ENCODE data around the gene BAIAP2. TPM values are rescaled to one million over a fixed set of nuclear protein-coding genes. Genes with fewer than 3 reads are reported as not detected.

Gene BAIAP2
- total and polyA plus RNA-seq, 12 donors: 3.1 to 33.4 (median 14.6) TPM

DNA sequence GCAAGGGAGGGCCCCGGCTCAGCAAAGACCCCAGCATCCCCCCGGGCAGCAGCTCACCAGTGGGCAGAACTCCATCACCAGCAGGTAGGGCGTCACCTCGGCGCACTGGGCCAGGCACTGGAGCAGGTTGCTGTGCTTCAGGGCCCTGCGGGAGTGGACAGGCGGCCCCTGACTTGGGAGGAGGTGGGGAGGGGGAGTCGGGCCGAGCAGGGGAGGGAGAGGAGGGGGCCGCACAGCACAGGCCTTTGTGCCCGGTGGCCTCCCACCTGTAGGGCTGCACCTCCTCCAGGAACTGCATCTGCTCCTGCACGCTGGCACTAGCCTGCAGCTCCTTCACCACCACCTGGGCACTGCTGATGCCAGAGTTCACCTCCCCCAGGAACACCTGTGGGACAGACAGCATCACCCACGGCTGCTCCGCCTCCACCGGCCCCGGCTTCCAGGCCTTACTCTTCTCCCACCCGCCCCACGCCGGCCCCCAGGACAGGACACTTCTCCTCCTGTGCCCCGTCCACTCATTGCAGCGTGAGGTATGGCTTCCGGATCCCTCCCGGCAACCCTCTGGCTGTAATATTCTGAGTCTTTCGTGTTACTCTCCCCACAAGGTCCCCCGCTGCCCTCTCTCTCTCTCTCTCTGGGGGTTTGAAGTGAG lies 92.7 kb downstream of the BAIAP2 start:
- TF ChIP-seq, protein P1, sequence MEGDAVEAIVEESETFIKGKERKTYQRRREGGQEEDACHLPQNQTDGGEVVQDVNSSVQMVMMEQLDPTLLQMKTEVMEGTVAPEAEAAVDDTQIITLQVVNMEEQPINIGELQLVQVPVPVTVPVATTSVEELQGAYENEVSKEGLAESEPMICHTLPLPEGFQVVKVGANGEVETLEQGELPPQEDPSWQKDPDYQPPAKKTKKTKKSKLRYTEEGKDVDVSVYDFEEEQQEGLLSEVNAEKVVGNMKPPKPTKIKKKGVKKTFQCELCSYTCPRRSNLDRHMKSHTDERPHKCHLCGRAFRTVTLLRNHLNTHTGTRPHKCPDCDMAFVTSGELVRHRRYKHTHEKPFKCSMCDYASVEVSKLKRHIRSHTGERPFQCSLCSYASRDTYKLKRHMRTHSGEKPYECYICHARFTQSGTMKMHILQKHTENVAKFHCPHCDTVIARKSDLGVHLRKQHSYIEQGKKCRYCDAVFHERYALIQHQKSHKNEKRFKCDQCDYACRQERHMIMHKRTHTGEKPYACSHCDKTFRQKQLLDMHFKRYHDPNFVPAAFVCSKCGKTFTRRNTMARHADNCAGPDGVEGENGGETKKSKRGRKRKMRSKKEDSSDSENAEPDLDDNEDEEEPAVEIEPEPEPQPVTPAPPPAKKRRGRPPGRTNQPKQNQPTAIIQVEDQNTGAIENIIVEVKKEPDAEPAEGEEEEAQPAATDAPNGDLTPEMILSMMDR (IDR thresholded peaks at IDR 0.05): no peak
- TF ChIP-seq POLR2A (IDR thresholded peaks at IDR 0.05): no peak
- Histone ChIP-seq H3K27ac (no peak overlapping the region), H3K4me3 (no peak overlapping the region), H3K4me1 (replicated peaks in 1 of 2) (no peaks in the 10 kb centered on the region), H3K27me3 (no peaks in the 10 kb centered on the region), H3K36me3 (replicated peaks in 1 of 2) (no peaks in the 10 kb centered on the region), H3K9me3 (replicated peaks in 1 of 3) (no peaks in the 10 kb centered on the region)
- WGBS, 4 donors: 78 to 90% (median 82%) methylated on average over 15 to 25 of the region's 25 CpGs
- intact Hi-C loops (cut with DNase I): no loop called here
- DNase-seq: no peak

DNA sequence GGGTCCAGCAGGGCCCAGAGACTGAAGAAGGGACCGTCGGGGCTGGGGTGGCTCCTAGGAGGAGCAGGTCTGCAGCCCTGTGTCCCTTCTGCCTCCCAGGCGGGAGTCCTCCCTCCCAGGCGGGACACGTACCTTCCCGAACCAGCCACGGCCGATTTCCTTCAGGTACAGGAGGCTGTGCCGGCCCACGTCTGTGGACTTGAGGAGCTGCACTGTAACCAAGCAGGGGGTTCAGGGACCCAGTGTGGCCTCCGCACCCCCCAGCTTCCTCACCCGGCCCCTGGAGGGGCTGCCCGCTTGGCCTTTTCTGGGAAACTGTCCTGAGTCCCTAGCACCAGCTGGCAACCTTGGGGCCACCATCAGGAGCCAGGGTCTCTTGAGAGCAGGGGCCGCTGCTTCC lies 93.4 kb downstream of the BAIAP2 start:
- H3K4me3 ChIP-seq: no peak overlapping the region
- H3K27me3 ChIP-seq: no peaks in the 10 kb centered on the region
- H3K27ac ChIP-seq: no peak overlapping the region
- 76 to 100% (median 86%) methylated on average over 2 to 14 of the region's 14 CpGs for WGBS, 4 donors
- H3K36me3 ChIP-seq (replicated peaks in 1 of 2): no peaks in the 10 kb centered on the region
- no peaks in the 10 kb centered on the region for H3K4me1 ChIP-seq (replicated peaks in 1 of 2)
- intact Hi-C loops (cut with DNase I): no loop called here
- no peaks in the 10 kb centered on the region for H3K9me3 ChIP-seq (replicated peaks in 1 of 3)
- no peak for TF ChIP-seq POLR2A (IDR thresholded peaks at IDR 0.05)
- TF ChIP-seq, protein P1 (IDR thresholded peaks at IDR 0.05): no peak
- no peak for DNase-seq

DNA sequence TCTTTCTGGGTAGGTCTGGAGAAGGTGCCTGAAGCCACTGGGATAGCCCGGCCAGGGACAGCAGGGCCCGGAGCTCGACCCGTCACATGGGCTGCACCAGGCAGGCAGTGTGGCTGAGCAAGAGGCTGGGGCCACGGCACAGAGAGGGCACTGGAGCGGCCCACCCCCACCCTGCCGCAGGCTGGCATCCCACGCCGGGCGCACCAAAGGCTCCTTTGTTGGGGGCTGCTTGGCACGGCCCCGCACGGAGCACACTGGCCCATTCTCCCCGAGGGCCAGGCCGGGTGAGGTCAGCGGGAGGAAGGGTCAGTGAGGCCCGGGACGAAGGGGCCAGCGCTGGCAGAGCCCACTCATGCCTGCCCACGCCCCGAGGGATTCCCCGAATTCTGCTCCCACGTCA lies 93.8 kb downstream of the BAIAP2 start:
- no peaks in the 10 kb centered on the region for H3K4me1 ChIP-seq (replicated peaks in 1 of 2)
- H3K9me3 ChIP-seq (replicated peaks in 1 of 3): no peaks in the 10 kb centered on the region
- TF ChIP-seq, protein P1 (IDR thresholded peaks at IDR 0.05): no peak
- no peak for TF ChIP-seq POLR2A (IDR thresholded peaks at IDR 0.05)
- H3K36me3 ChIP-seq (replicated peaks in 1 of 2): no peaks in the 10 kb centered on the region
- 87 to 90% (median 90%) methylated on average over 8 to 23 of the region's 23 CpGs; no CpG with 5 or more reads in 1 of the 4 donors for WGBS, 4 donors
- intact Hi-C loops (cut with DNase I): no loop called here
- no peak overlapping the region for H3K4me3 ChIP-seq
- no peaks in the 10 kb centered on the region for H3K27me3 ChIP-seq
- no peak for DNase-seq
- no peak overlapping the region for H3K27ac ChIP-seq

GRCh38 chr17:81129289-81129688 lies 94.3 kb downstream of the BAIAP2 start:
- Histone ChIP-seq H3K4me1 (replicated peaks in 1 of 2) (no peaks in the 10 kb centered on the region), H3K27me3 (no peaks in the 10 kb centered on the region), H3K27ac (no peak overlapping the region), H3K4me3 (no peak overlapping the region), H3K36me3 (replicated peaks in 1 of 2) (no peaks in the 10 kb centered on the region), H3K9me3 (replicated peaks in 1 of 3) (no peaks in the 10 kb centered on the region)
- no peak for DNase-seq
- intact Hi-C loops (cut with DNase I): no loop called here
- TF ChIP-seq, protein P1 (IDR thresholded peaks at IDR 0.05): no peak
- no peak for TF ChIP-seq POLR2A (IDR thresholded peaks at IDR 0.05)
- WGBS, 4 donors: 90 to 98% (median 92%) methylated on average over 4 to 11 of the region's 11 CpGs
